ENCODE results near the gene HSD17B14.

Gene HSD17B14

DNA sequence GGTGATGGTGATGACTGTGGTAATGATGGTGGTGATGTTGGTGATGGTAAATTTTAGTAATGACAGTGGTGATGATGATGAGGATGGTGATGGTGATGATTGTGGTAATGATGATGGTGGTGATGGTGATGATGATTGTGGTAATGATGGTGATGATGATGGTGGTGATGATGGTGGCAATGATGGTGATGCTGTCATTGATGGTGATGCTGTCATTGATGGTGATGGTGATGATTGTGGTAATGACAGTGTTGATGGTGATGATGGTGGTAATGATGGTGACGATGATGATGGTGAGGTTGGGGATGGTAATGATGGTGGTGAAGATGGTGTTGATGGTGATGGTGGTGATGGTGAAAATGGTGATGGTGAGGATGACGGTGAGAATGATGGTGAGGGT lies 13.8 kb downstream of the HSD17B14 start:
- no peak for DNase-seq

DNA sequence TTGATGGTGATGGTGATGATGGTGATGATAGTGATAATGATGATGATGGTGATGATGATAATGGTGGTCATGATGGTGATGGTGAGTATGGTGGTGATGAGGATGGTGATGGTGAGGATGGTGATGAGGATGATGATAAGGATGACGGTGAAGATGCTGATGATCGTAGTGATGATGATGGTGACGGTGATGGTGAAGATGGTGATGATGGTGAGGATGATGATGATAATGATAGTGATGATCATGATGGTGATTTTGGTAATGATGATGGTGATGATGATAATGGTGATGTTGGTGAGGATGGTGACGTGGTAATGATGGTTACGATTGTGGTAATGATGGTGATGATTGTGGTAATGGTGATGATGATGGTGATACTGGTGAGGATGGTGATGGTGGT lies 14.7 kb downstream of the HSD17B14 start:
- no peak for DNase-seq

DNA sequence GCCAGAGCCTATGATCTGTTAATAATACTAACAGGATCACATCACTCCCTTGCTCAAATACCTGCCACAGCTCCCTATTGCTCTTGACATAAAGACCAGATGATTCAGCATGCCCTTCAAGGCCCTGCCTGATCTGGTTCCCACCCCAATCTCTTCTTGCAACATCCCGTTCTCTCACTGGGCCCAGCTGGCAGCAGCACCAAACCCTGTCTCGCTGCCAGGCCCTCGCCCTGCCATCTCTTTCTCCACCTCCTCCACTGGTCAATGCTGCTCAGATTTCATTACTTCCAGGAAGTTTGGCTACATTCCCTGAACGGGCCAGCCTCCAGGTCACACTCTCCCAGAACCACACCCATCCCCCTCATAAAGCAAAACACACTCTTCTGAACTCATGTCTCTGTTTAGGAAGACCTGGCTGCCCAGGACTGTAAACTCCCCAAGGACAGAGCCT lies 16.9 kb downstream of the HSD17B14 start:
- peak; percentile 74 for DNase-seq

DNA sequence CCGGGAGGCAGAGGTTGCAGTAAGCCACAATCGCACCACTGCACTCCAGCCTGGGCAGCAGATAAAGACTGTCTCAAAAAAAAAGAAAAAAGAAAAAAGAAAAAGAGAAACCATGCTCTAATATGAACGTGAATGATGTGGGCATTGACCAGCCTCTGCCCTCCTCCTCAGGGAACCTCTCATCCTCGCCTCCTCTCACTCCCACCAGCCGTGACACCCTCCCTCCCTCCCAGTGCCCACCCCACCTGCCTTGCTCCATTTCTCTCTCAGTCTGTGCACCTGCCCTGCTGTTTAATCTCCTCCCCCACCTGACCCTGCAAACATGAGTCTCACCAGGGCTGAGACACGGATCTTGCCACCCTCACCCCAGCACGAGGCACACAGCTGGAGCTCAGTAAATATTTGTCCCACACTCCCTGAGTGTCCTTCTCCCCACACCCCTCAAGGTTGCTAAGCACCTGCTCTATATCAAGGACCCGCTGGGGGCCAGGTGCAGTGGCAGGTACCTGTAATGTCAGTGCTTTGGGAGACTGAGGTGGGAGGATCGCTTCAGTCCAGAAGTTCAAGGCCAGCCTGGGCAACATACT lies 18.0 kb downstream of the HSD17B14 start:
- DNase-seq = peak; percentile 97

DNA sequence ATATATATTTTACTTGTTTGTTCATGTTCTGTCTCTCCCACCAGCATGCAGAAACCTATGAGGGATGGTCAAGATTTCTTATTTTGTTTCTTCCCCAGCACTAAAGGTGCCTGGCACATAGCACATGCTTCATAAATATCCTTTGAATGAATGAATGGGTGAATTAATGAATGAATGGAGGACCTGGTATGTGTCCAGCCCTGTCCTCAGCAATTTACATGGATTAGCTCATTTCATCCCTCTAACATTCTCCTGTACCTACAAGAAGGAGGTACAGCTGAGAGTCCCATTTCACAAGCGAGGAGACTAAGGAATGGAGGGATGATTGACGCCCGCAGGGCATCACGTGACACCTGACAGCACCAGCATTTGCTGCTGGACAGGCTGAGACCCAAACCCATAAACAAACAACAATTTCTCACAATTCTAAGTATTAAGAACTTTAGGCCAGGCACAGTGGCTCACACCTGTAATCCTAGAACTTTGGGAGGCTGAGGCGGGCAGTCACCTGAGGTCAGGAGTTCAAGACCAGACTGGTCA lies 18.6 kb downstream of the HSD17B14 start:
- DNase-seq = no peak

DNA sequence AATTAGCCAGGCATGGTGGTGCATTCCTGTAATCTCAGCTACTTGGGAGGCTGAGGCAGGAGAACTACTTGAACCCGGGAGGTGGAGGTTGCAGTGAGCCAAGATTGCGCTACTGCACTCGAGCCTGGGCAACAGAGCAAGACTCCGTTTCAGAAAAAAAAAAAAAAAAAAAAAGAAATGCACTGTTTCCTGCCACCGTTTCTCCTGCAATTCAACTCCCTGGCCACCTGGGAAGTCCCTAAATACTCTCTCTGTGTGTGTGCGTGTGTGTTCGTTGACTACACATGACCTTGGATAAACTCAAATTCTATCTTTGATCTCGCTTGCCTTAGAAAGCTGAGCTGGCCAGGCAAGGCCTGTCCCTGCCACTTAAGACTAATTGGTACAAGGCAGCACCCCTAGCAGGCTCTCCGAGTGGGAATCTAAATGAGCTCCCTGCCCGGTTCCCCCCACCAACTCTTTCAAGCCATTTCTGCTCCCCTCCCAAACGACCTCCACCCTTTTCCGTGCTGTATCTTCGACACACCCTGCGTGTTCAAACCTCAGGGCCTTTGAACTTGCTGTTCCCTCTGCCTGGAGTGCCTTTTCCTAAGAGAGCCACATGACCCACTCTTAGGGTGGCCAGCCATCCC lies 20.3 kb downstream of the HSD17B14 start:
- peak; percentile 74 for DNase-seq

DNA sequence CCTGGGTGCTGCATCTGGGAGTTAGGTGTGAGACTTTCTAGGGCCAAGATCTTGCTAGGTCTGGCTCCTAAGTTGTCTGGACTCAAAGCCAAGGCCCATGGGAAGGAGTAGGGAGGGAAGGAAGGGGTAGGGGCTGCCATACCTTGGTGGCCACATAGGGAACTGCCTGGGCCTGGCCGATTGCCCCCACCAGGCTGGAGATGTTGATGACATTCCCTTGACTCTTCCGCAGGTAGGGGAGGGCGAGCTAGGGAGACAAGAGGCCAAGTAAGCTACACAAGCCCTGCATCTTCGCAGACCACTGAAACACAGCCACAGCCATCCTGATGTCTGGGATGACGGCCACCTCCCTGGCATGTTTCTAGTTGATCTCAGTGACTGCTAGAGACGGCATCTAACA lies 21.4 kb downstream of the HSD17B14 start:
- DNase-seq = no peak

DNA sequence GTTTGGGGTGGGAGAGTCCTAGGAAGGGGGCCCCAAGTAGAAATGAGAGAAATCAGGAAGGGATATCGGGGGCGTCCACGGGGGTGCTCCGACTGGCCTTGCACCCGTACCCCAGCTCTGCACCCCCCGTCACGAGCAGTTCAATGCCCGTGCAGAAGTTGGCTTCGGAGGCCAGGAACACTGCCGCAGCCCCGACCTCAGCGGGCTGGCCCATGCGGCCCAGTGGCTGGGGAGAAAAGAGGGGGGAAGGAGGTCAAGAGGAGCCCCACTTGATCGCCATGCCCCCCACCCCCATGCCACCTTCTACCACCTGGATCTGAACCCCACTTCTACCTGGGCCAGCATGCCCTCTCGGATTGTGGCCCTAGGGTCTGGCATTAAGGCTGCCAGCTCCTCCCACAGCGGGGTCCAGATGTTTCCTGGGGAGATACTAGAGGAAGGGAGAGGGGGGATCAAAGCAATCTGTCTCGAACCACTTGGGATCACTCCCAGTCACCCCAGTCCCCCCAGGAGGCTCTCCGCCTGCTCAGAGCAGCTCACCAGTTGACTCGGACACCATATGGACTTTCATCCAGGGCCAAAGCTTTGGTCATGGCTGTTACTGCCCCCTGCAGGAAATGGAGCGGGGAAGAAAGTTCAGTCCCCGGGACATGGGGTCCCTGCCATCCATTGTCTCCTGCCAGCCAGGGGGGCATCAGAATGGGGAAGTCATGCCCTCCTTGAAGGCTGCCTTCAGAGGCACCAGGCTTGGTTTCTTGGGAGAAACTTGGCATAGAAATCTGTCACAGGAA lies 23.0 kb downstream of the HSD17B14 start:
- no peak for DNase-seq

DNA sequence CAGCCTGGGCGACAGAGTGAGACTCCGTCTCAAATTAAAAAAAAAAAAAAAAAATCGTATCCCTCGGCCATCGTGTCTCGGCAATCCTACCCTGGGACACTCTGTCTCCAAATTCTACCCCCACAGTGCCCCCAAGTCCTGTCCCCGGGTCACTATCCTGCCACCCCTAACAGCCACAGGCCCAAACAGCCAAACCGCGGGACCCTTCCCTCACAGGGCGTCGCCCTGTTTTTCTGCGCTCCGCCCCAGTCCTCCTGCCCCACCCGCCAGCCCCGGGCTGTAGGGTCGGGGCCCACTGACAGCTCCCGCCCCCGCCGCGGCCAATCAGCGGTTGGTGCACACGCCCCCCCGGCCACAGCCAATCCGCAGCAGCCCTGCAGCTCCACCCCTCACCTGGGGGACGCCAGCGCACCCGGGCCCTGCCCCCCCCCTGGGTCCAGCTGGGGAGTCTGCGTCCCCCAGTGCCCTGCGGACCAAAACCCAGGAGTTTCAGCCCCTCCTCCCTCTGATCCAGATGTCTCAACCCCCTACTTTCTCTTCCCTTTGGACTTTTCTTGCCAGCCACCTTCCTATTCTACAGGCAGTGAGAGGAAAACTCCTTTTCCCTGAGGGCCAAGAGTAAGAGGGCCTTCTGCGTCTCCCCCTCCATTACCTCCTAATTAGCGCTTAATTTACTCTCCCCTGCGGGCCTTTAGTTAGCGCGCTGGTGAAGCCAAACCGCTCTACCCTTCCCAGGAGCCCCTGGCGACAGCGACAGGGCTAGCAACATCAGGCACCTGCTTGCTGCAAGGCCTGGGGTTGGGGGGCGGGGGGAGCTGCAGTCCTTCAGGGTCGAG lies 24.0 kb downstream of the HSD17B14 start:
- DNase-seq = peak; percentile 95

DNA sequence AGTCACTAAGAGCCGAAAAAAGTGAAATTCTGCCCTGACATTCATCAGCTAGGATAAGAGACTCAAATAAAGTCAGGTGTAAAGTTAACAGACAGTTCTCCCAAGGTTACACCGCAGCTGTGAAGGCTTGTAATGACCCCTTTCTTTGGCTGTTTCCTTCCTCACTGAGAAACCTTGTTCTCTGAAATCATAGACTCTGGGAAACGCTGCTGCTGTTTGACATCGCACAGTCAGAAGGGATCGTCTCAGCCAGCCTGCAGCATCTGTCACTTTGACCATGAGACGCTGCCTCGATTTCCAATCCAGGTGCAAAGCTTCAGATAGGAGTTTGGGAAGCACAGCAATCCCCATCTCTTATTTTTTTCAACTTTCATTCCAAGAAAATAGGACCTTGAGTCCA lies 26.1 kb downstream of the HSD17B14 start:
- DNase-seq = no peak

DNA sequence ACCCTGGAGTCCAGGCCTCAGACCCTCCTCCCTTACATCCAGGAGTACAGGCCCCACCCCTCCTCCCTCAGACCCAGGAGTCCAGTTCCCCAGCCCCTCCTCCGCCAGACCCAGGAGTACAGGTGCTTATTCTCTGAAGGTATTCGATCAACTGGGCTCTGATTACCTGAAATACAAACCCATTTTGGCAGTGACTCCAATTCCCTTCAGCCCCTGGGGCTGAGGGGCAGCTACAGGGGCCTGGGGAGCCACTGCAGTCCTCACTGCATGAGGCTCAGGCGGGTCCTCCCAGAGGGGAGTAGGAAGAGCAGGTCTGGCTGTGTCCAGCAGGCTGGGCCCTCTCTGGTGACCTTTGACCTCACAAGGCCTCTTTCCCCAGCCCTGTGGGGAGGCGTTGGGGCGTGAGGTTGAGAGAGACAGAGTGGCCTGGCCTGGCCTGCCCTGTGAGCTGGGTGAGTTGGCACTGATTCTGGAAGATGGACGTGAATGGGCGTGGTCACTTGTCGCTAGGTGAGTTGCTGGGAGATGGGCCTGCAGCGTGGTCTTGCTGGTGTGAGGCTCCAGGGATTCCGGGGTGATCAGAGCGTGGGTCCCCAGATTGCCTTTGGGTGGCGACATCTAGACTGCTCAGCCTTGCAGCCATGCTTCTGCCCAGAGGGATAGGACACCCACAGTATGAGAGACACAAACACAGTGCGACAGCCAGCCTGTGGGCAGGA lies 28.5 kb downstream of the HSD17B14 start:
- DNase-seq = no peak

DNA sequence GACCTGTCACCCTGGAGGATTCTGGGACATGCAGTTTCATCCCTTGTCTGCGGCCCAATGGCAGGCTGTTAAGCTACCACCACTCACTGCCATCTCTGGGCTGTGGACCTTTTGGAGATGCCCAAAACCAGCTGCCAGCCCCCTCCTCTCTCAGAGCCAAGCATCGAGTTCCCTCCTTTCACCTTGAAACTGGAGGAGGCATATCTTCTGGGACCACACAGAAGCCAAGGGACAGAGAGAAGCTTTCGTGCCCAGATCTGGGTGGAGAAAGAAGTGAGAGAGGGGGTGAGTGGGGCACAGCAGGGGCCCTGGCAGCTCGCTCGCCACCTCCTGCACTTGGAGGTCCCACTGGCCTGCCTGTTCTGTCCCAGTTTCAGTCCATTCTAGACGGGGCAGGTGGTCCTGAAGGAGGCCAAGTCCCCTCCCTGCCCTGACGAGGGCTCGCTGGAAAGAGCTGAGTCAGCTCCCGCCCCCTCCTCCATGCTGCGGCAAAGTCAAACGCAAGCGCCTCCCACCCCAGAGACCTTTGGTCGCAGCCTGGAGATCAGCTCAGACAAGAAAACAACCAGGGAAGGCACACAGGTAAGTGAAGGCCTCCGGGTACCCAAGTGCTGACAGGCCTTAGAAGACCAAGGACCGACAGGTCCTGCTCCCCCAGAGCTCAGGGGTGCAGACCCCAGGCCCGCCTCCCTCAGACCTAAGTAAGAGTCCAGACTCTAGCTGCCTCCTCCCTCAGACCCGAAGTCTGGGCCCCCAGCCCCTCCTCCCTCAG lies 29.3 kb downstream of the HSD17B14 start:
- no peak for DNase-seq

DNA sequence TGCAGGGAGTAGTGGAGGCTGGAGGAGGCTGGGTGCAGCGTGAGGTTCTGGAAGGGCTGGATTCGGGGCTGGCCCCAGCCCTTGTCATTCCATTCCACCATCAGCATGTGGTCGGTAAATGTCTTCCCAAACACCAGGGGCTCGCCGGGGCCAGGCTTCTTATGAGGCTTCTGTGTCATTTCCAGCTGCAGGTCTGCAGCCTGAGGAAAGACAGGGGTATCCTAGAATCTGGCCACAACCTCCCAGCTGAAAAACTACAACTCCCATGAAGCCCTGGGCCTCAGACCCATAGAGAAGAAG lies 29.8 kb downstream of the HSD17B14 start:
- DNase-seq = no peak

DNA sequence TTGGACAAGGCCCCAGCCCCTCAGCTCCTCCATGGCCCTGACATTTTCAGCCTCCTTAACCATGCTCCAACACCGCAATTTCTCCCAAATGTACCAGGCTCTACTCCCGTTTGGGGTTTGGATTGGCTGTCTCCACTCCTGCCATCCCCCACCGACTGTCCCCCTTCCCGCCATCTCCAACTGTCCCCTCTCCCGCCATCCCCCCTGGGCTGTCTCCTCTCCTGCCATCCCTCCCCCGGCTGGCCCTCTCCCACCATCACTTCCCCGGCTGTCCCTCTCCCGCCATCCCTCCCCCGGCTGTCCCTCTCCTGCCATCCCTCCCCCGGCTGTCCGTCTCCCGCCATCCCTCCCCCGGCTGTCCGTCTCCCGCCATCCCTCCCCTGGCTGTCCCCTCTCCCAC lies 30.8 kb downstream of the HSD17B14 start:
- DNase-seq = no peak

DNA sequence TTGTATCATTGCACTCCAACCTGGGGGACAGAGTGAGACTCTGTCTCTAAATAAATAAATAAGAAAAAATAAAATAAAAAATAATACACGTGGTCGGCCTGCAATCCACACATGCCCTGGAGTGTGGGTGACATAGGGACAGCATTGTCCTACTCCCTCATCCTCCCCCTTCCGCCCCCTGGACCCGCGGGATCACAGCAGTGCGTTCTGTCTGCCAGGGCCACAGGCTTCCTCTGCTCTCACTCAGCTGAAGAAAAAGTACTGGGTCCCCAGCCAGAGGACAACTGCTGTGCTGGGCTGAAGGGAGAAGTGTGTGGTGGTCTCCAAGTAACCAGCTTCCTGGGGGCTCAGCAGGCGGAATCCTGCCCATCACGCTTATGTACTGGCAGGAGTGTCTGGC lies 31.8 kb downstream of the HSD17B14 start:
- DNase-seq = no peak

DNA sequence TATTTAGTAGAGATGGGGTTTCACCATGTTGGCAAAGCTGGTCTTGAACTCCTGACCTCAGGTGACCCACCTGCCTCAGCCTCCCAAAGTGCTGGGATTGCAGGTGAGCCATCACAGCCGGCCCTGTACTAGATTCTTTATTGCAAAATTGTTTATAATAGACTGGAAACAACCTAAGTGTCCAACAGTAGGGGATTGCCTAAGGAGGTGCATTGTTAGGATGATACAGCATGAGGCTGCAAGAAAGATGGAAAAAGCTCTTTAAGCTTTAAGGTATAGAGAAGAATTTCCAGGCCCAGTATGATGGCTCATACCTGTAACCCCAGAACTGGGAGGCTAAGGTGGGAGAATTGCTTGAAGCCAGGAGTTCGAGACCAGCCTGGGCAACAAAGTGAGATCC lies 33.7 kb downstream of the HSD17B14 start:
- DNase-seq = no peak

DNA sequence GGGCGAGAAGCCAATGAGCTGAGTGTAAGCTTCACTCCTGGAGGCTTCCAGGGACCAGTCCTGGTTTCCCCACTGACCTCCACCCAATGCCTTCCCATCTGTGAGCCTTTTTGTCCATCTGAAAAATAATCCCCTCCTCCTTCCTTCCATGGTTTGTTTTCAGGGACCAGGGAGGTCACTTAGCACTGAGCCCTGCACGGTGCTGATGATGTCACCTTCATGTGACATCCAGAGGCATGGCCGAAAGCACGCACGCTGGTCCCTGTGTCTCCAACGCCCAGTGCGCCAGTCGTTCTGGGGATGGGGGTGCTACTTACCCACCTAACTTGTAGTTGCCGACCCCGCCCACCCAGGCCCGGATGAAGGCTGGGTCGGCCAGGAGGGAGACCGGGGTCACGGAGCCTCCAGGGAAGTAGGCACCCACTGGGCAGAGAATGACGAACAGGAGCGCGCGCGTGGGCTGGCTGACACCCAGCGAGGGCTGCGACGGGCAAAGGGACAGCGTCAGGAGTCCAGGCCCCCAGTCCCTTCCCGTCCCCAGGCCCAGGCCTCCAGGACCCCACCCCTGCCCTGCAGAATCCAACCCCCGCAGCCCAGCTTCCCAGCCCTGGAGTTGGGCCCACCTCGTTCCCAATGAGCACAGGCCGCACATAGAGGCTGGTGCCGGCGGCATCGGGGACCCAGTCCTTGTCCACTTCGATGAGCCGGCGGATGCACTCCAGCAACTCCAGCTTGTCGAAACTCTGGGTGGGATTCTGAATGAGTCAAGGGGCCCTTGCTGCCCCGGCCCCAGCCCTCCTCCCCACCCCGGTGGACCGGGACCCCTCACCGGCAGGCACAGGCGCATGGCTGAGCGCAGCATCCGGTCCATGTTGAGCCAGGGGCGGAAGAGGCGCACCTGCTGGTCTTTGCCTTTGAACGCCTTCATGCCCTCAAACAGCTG lies 36.7 kb downstream of the HSD17B14 start:
- no peak for DNase-seq

DNA sequence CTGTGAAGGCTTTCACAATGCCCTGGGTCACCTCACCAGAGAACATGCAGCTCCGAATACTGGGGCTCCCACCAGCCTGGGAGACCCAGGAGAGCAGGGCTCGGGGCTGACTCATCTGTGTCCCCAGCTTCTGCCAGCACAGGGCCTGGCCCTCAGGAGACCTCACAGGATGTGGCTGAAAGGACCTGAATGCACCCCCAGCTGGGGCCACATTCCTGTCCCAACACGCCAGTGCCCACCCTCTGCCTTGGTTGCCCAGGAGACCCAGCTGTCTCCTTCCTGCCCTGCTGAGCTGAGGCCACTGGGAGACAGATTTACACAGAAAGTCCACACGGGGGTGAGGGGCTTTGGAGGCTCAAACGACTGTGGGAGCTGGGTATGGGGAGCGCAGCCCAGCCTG lies 37.4 kb downstream of the HSD17B14 start:
- DNase-seq = no peak

DNA sequence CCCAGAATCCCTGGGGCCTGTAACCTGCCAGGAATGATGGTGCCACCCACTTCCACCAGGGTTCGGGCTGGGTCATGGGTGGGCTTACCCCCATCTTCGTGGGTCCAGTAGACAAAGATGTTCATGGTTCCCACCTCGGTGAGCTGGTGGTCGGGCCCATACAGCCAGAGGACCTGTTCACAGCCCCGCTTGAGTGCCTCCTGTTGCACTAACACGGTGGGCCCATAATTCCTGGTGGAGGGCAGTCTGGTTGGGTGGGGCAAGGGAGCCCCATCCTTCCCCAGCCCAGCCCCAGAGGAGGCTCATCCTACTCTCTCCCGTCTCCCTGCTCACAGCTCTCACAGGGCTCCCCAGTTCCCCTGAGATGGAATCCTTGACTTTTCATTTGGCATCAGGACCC lies 39.2 kb downstream of the HSD17B14 start:
- no peak for DNase-seq

DNA sequence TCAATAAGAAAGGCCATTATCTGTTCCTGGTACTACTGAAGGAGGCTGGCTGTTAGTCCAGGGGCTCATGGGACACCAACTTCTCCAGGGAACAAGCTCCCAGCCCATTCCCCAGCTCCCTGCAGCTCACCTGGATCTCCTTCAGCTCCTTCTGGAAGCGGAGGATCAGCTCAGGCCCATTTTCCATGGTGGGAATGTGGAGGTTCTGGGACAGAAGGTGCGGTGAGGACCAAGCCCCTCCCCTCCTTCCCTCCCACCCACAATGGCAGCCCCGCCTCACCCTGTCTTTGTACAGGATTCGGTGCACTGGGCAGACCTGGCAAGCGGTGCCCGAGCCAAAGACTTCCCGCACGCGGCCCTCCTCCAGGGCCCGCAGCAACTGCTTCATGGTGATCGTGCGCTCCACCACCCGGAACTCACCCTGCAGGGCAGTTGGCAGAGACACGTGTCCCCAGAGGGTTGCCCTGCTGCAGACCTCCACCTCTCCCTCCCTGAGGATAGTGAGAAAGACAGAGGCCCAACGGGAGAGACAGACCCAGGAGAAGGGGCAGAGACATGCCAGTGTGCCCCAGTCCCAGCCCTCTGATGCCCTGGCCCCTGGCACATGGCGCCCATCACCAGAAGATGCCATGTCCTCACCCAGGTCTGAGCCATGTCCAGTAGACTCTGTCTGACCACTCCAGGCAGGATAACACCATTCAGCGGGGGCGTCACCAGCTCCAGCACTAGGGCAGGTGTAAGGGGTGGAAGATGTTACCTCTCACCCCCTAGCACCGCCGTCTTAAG lies 39.8 kb downstream of the HSD17B14 start:
- no peak for DNase-seq

Data from NCI-H774 (cell line).